ENCODE results near the gene MACC1.

Gene MACC1

DNA sequence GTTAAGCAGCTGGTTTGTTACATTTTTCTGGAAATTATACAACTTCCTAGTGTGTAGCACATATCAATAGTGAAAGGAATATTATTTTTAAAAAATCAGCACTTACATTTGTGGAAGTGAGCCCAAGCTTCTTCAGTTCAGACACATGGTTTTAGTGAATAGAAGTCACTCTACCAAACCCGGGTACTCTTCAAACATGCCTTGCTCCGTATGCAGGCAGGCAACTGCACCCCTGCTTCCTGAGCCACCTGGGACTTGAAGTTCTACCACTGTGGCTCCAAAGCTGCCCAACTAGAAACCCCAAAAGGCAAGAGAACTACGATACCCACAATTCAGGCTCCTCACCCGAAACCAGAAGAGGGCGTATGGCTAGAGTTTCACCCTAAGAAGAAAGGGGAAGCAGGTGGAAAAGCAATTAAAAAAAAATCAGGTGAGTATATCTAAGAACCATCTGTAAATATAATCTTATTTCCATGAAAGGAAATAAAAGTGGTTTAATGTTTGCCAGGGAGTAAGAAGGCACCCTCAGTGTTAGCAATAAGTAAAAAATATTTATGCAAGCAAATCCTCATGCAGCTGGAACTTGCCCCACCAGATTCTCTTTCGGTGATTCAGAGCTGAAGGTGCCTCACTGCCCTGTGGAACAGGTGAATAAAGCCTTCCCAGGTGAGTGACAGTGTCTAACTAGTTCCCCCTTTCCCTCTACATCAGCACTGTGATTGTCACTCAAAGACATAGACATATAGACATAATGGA, at the start of gene MACC1:
Gene MACC1 (minus strand): TSS at position 192 of the 756 bp plus-strand sequence. CDS start 55,522 bp downstream, outside the sequence.
- no peak for DNase-seq (ENCODE audit: low read depth)

DNA sequence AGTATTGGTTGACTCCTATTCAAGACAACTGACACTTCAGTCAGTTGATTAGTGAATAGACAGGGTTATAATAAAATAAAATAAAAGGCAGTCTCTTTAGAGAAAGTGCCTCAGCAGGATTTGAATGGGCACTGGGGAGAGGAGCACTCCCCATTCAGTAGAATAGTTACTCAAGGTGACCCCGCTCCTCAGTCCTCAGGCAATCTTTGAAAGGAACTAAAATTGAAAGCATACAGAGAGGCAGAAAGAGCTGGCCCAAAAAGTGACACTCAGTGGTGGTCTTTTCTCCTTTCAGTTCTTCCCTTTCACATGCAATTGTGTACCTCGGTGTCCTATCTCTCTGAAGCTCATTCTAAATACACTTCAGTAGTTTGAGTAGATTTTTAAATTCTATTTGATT, 47.4 kb upstream of the MACC1 start:
- no peak for DNase-seq (ENCODE audit: low read depth)

DNA sequence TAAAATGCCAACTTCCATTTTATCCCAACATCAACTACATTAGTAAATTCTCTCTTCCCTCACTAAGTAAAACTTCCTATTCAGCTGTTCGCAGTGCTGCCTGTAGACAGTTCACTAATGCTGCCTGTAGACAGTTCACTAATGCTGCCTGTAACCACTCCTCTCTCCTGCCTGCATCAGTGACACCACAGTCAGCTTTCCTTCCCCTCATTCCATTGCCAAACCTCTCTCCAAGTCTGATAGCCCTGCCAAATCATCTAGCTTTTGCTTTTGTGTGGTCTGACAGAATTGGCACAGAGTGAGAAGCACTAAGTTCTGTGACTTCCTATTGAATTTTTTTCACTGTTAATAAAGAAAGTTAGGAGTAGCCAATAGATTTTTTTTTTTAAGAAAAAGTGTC, 43.0 kb upstream of the MACC1 start:
- DNase-seq (ENCODE audit: low read depth): no peak

- DNase-seq (ENCODE audit: low read depth): no peak
Measured at GRCh38 chr7:20257212-20257611, 40.0 kb upstream of the MACC1 start.

DNA sequence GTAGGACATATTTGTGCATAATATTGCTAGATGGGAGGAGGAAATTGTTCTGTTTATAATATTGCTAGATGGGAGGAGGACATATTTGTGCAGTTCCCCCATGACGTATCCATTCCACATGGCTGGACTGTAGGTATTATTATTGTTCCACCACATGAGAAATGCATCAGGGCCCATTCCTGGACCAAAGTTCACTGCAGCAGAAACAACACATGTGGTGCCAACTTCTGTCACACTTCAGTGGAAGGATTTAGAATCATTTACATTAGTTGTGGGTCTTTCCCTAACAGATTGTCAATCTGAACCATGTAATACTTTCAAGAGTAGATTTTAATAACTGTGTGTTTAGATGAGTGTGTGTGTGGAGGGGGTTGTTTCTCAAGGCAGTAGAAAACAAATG, 32.7 kb upstream of the MACC1 start:
- no peak for DNase-seq (ENCODE audit: low read depth)

- DNase-seq (ENCODE audit: low read depth): no peak
Measured at GRCh38 chr7:20249376-20249775, 32.2 kb upstream of the MACC1 start.

DNA sequence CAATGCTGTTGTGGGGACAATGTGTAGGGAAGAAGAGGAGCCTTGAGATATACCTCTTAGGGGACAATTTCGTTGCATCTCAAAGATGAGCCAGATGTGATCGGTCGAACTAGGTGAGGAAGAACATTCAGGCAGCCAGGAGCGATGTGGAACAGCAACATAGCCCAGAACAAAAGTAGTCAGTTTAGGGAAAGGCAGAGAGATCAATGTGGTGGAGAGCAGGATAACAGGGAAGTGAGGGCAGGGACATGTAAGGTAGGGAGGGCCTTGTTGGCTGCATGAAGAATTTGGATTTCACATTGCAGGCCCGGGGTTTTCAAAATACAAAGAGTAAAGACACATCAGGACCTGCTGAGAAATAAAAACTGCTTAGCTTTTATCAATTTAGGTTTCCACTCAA, 29.1 kb upstream of the MACC1 start:
- no peak for DNase-seq (ENCODE audit: low read depth)

- DNase-seq (ENCODE audit: low read depth): no peak
Measured at GRCh38 chr7:20244334-20245120, 27.3 kb upstream of the MACC1 start.

- DNase-seq (ENCODE audit: low read depth): no peak
Measured at GRCh38 chr7:20241911-20242261, 24.7 kb upstream of the MACC1 start.

- no peak for DNase-seq (ENCODE audit: low read depth)
Measured at GRCh38 chr7:20241194-20241910, 24.2 kb upstream of the MACC1 start.

GRCh38 chr7:20240080-20240926, 23.1 kb upstream of the MACC1 start:
- DNase-seq (ENCODE audit: low read depth): no peak

DNA sequence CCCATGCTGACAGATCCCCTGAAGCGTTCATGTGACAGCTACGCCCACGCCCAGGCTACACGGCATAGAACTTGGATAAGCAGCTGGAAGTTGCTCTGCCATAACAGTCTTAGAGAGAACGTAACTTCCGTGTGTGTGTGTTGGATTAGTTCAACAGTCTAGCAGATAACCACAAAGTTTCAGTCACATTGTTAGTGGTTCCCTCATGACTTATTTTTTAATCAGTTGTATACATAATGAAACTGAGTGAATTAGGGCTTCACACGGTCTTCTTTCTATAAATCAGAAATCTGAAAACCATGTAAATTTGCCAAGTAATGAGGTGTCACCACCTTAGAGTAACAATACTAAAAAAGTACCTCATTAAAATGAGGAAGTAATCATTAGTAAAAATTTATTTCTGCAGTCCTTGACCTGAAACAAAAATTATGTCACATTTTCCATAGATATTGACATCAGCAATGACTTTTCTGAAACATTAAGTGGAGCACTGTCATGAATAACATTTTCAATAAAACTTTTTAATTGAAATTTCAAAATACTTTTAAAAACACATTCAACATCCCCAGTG, 21.7 kb upstream of the MACC1 start:
- DNase-seq (ENCODE audit: low read depth): no peak

- DNase-seq (ENCODE audit: low read depth): no peak
Measured at GRCh38 chr7:20238194-20238753, 21.1 kb upstream of the MACC1 start.

- no peak for DNase-seq (ENCODE audit: low read depth)
Measured at GRCh38 chr7:20237464-20238193, 20.4 kb upstream of the MACC1 start.

DNA sequence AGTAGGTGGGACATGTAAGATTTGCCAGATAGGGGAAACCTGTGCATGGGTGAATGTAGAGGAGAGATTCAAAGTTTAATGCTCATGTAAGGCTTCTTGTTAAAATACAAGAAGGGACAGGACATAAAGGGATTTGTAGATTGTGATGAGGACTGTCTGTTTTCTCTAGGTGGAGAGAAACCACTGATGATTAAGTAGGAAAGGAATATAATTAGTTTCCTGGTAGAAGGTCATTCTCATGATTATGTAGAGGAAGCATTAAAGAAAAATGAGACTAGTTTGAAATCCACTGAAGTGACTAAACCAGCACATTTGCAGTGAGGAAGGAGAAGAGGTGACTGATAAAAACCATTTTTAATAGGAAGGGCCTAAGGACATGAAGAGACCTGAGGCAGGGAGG, 19.6 kb upstream of the MACC1 start:
- DNase-seq (ENCODE audit: low read depth): no peak

- no peak for DNase-seq (ENCODE audit: low read depth)
Measured at GRCh38 chr7:20236043-20236442, 18.9 kb upstream of the MACC1 start.

GRCh38 chr7:20235288-20235687, 18.1 kb upstream of the MACC1 start:
- no peak for DNase-seq (ENCODE audit: low read depth)

DNA sequence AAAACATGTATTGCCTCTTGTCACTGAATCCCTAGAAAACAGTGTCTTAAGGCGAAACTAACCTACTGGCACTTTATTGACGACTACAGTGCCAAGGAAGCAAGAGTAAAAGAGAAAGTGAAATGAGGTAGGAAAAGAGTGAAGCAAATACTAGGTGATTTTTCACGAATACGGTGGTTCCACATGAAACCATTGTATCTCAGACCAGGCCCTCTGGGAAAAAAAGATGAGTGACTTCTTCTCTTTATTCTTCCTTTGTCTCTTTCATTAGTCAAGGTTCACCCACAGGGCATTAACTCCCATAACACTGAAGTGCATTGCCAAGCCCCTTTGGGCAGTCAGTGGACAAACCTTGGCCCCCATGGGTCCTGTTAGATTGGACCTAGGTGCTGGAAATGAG, 16.2 kb upstream of the MACC1 start:
- DNase-seq (ENCODE audit: low read depth): no peak

DNA sequence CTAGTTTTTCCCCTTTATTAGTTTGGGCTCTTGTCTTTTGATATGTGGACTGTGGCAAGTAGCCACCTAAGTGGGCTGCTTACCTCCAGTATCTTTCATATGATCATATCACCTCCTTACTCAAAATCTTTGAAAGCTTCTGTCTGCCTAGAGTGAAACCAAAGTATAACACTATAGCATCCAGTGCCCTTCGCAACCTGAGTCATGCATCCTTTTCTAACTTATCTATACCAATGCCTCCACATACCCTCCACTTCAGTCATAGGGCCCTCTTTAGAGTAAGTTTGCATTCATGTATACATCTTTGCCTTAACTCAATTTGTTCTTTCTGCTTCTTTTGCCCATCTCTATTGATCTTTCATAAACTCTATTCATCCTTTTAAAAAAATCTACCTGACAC, 15.7 kb upstream of the MACC1 start:
- no peak for DNase-seq (ENCODE audit: low read depth)

DNA sequence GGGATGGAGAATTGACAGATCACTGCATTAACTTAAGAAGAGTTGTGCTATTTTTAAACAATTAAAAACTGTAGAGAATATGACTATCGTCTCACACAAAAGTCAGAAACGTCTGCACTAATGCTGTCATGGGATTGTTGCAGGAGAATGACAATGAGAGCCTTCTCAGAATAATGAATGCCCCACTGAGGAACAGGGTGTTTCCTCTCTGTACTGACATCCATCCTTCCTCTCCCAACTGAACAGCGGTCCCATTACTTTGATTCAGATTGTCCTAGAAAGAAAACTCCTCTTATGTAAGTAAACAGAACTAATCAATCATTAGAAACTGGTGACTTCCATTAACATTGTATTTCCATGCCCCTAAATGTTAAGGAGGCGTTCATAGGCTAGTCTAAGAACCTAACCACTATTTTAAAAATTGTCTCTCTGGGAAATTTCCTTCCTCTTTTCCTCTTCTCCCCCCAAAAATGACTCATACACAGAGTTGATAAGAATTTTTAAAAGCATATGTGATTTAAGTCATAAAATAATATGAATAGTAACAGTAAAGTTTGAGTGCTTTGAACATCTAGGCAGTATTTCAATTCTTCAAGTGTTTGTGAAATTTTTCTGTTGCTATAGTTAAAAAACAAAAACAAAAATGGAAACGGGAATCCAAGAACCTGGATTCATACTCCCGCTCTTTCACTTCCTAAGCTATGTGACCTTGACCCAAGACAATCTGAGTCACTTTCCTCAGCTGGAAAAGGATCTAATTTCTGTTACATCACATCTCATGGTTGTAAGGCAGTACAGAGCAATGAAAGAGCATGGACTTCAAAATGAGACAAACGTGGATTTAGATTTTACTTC, 12.7 kb upstream of the MACC1 start:
- DNase-seq (ENCODE audit: low read depth): no peak

Data from stimulated activated CD8-positive, alpha-beta memory T cell treated with anti-CD3 and anti-CD28 coated beads, Interleukin-12 subunit alpha, Interleukin-12 subunit beta, amount 100 ng/mL, for 4 hours (primary cell).